ENCODE measurements around the gene C1orf115. TPM values are rescaled to one million over a fixed set of nuclear protein-coding genes. Genes with fewer than 3 reads are reported as not detected.
"Not testable (repeated sequence)": the region's sequence is repeated elsewhere in the genome, so short reads cannot be mapped to it uniquely, and the experiment has no call there.

Gene C1orf115
- polyA plus RNA-seq, 1 experiment, result 0.05 TPM

DNA sequence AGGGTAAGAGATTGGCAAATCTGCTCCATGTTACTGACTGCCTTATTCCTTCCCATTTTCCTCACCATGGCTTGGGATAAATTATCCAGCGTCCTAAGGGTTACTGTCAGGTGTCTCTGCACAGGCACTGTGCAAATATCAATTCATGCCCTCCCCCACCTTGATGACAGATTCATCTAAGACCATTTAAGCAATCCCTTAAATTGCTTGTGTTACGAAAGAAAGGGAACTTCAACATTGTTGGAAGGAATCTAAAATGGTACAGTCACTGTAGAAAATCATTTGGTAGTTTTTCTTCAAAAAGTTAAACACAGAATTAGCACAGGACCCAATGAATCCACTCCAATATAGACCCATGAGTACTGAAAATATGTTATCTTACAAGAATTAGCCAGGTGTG is 40.3 kb downstream of the C1orf115 start:
- Histone ChIP-seq H3K9me3 (ENCODE audit: control insufficient read depth, insufficient read depth, low read length) (no peaks in the 10 kb centered on the region), H3K27ac (ENCODE audit: low read depth, low read length) (no peak overlapping the region), H3K27me3 (ENCODE audit: control insufficient read depth, insufficient read depth, low read length) (no peaks in the 10 kb centered on the region), H3K4me3 (ENCODE audit: low read depth, low read length) (no peak overlapping the region)
- CTCF ChIA-PET, result interaction anchor here (1.2 kb wide), 1 partner anchor 46 kb away, joined by 3 read pairs; no protein-coding TSS in a partner anchor
- no peak for TF ChIP-seq CTCF (IDR thresholded peaks at IDR 0.05; ENCODE audit: low read depth, low read length)
- POLR2A ChIA-PET, result no interaction called here
- DNase-seq (ENCODE audit: low read depth, low spot score), result no peak

DNA sequence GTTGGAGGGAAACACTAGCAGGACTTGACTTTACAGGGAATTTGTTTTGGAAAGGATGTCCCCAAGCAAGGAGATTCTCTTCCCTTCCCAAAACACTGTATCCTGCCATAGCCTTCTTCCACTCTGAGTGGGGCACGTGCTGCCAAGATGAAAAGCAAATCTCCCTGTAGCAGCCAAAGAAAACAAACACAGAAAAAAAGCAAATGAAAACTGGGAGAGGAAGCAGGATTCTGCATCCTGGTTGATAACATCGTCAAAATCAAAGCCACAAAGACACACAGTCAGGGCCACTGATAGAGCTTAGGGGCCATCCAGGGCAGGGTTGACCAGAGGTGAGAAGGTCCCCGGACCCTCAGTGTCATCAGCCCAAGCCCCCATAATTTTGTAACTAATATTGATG is 42.0 kb downstream of the C1orf115 start:
- Histone ChIP-seq H3K27me3 (ENCODE audit: control insufficient read depth, insufficient read depth, low read length) (no peaks in the 10 kb centered on the region), H3K4me3 (ENCODE audit: low read depth, low read length) (no peak overlapping the region), H3K27ac (ENCODE audit: low read depth, low read length) (no peak overlapping the region), H3K9me3 (ENCODE audit: control insufficient read depth, insufficient read depth, low read length) (no peaks in the 10 kb centered on the region)
- CTCF ChIA-PET, result no interaction called here
- POLR2A ChIA-PET, result no interaction called here
- DNase-seq (ENCODE audit: low read depth, low spot score), result no peak
- TF ChIP-seq CTCF (IDR thresholded peaks at IDR 0.05; ENCODE audit: low read depth, low read length), result no peak

GRCh38 chr1:220732621-220733020 is 42.5 kb downstream of the C1orf115 start:
- no peak for DNase-seq (ENCODE audit: low read depth, low spot score)
- POLR2A ChIA-PET, result interaction anchor here (1.0 kb wide), 1 partner anchor 16 kb away, joined by 3 read pairs; no protein-coding TSS in a partner anchor
- CTCF ChIA-PET, result interaction anchor here (0.6 to 4.2 kb wide), 51 partner anchors 9 to 1793 kb away, joined by 3 to 53 read pairs (median 7); partner anchors contain the start of genes BPNT1, MTARC1 and MTARC2
- Histone ChIP-seq H3K27ac (ENCODE audit: low read depth, low read length) (no peak overlapping the region), H3K9me3 (ENCODE audit: control insufficient read depth, insufficient read depth, low read length) (no peaks in the 10 kb centered on the region), H3K4me3 (ENCODE audit: low read depth, low read length) (no peak overlapping the region), H3K27me3 (ENCODE audit: control insufficient read depth, insufficient read depth, low read length) (no peaks in the 10 kb centered on the region)
- no peak for TF ChIP-seq CTCF (IDR thresholded peaks at IDR 0.05; ENCODE audit: low read depth, low read length)

DNA sequence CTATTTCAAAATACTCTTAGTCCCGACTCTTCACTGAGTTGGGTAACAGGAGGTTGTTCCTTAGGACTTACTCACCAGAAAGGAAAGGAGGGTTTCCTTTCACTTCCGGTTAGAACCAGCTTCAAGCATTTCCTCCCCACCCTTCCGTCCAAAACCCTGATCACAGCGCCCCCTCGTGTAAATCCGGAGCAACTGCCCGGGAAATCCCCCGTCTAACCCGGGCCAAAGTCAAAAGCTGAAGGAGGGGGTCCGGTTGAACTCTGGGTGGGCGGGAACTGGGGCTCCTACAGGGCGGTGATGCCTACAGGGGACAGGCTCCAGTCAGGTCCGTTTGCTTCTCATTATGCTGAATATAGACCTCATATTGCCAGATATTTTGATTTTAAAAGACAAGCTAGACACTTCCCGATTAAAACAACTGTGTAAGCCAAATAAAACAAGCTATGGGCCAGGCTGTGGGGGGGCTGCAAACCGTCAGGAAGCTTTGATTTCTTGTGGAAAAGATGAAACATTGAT is 43.0 kb downstream of the C1orf115 start:
- ChIA-PET CTCF (interaction anchor here (0.5 to 4.2 kb wide), 65 partner anchors 9 to 1792 kb away, joined by 3 to 53 read pairs (median 5); partner anchors contain the start of genes BPNT1, MTARC1 and MTARC2), POLR2A (interaction anchor here (1.0 to 1.3 kb wide), 3 partner anchors 16 to 461 kb away, joined by 3 to 4 read pairs (median 3); partner anchors contain the start of gene RAB3GAP2)
- peak overlapping the region; percentile 10; the same call in 1 of the 2 replicates for H3K4me3 ChIP-seq (ENCODE audit: low read depth, low read length)
- DNase-seq (ENCODE audit: low read depth, low spot score), result peak; percentile 54
- peak; percentile 74 for TF ChIP-seq CTCF (IDR thresholded peaks at IDR 0.05; ENCODE audit: low read depth, low read length)
- no peak overlapping the region for H3K27ac ChIP-seq (ENCODE audit: low read depth, low read length)
- no peaks in the 10 kb centered on the region for H3K27me3 ChIP-seq (ENCODE audit: control insufficient read depth, insufficient read depth, low read length)
- no peaks in the 10 kb centered on the region for H3K9me3 ChIP-seq (ENCODE audit: control insufficient read depth, insufficient read depth, low read length)

GRCh38 chr1:220734571-220735326 is 44.6 kb downstream of the C1orf115 start:
- no peak overlapping the region for H3K4me3 ChIP-seq (ENCODE audit: low read depth, low read length)
- peak overlapping the region; percentile 0 for H3K27ac ChIP-seq (ENCODE audit: low read depth, low read length)
- ChIA-PET CTCF (interaction anchor here (0.5 to 4.2 kb wide), 19 partner anchors 11 to 1035 kb away, joined by 3 to 53 read pairs (median 9); partner anchors contain the start of gene MTARC2), POLR2A (no interaction called here)
- no peak for TF ChIP-seq CTCF (IDR thresholded peaks at IDR 0.05; ENCODE audit: low read depth, low read length)
- H3K27me3 ChIP-seq (ENCODE audit: control insufficient read depth, insufficient read depth, low read length), result no peaks in the 10 kb centered on the region
- peak; percentile 55 for DNase-seq (ENCODE audit: low read depth, low spot score)
- H3K9me3 ChIP-seq (ENCODE audit: control insufficient read depth, insufficient read depth, low read length), result no peaks in the 10 kb centered on the region

DNA sequence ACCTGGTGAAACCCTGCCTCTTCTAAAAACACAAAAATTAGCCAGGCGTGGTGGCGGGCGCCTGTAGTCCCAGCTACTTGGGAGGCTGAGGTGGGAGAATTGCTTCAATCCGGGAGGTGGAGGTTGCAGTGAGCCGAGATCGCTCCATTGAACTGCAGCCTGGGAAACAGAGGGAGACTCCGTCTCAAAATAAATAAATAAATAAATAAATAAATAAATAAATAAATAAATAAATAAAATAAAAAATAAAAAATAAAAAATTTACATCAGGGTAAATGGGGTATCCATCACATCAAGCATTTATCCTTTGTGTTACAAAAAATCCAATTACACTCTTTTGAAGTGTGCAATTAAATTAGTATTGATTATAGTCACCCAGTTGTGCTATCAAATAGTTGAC is 46.1 kb downstream of the C1orf115 start:
- H3K27me3 ChIP-seq (ENCODE audit: control insufficient read depth, insufficient read depth, low read length); H3K4me3 ChIP-seq (ENCODE audit: low read depth, low read length); POLR2A ChIA-PET; H3K27ac ChIP-seq (ENCODE audit: low read depth, low read length); DNase-seq (ENCODE audit: low read depth, low spot score); H3K9me3 ChIP-seq (ENCODE audit: control insufficient read depth, insufficient read depth, low read length): not testable (repeated sequence)
- CTCF ChIA-PET, result interaction anchor here (4.2 kb wide), 1 partner anchor 12 kb away, joined by 53 read pairs; the partner anchor contains the start of gene MTARC2
